Mesendoderm (in vitro differentiated cells): Measurements from ENCODE around the gene LGALS7.

ENCODE experiments used
- DNase-seq: peaks from one replicate; pipeline ENCODE4 v3.0.0; 2013
- H2AK5ac ChIP-seq: 2 replicates; pipeline ENCODE4 v1.6.1; 2013; ENCODE audit warnings: low read length, inconsistent platforms
- H2BK120ac ChIP-seq: 2 replicates; pipeline ENCODE4 v1.6.1; 2013; ENCODE audit warnings: low read depth, mild to moderate bottlenecking, low read length, moderate library complexity, mixed read lengths
- H2BK15ac ChIP-seq: replicated peaks from 2 replicates; pipeline ENCODE4 v1.6.1; 2013; ENCODE audit warnings: low read depth, mild to moderate bottlenecking, moderate library complexity
- H2BK5ac ChIP-seq: 2 replicates; pipeline ENCODE4 v1.6.1; 2013; ENCODE audit warnings: low read length, inconsistent platforms
- H3K18ac ChIP-seq: 2 replicates; pipeline ENCODE4 v1.6.1; 2013; ENCODE audit warnings: mild to moderate bottlenecking, low read length, mixed read lengths
- H3K23ac ChIP-seq: one replicate; pipeline ENCODE4 v1.6.1; 2013; ENCODE audit warnings: low read length
- H3K27ac ChIP-seq: 2 replicates; pipeline ENCODE4 v1.5.1; 2013; ENCODE audit warnings: low read depth, mild to moderate bottlenecking, inconsistent platforms, low read length, moderate library complexity
- H3K27me3 ChIP-seq: 2 replicates; pipeline ENCODE4 v1.6.1; 2013; ENCODE audit warnings: low read length, control low read depth, mild to moderate bottlenecking, inconsistent platforms; ENCODE audit not compliant: insufficient read depth, poor library complexity
- H3K36me3 ChIP-seq: 2 replicates; pipeline ENCODE4 v1.6.1; 2013; ENCODE audit warnings: low read length, inconsistent platforms; ENCODE audit not compliant: control insufficient read depth, insufficient read depth
- H3K4ac ChIP-seq: one replicate; pipeline ENCODE4 v1.6.1; 2013; ENCODE audit warnings: low read depth, mild to moderate bottlenecking, low read length, moderate library complexity
- H3K4me1 ChIP-seq: 2 replicates; pipeline ENCODE4 v1.6.1; 2013; ENCODE audit warnings: low read depth, low read length, inconsistent platforms; ENCODE audit not compliant: control insufficient read depth
- H3K4me2 ChIP-seq: 2 replicates; pipeline ENCODE4 v1.6.1; 2013; ENCODE audit warnings: low read length
- H3K4me3 ChIP-seq: 2 replicates; pipeline ENCODE4 v1.5.1; 2013; ENCODE audit warnings: mild to moderate bottlenecking, low read length
- H3K56ac ChIP-seq: one replicate; pipeline ENCODE4 v1.6.1; 2013; ENCODE audit warnings: low read length
- H3K79me1 ChIP-seq: 2 replicates; pipeline ENCODE4 v1.6.1; 2013; ENCODE audit warnings: low read length, inconsistent platforms
- H3K79me2 ChIP-seq: 2 replicates; pipeline ENCODE4 v1.6.1; 2013; ENCODE audit warnings: mild to moderate bottlenecking, low read length; ENCODE audit not compliant: control insufficient read depth, insufficient read depth
- H3K9ac ChIP-seq: 2 replicates; pipeline ENCODE4 v1.6.1; 2013; ENCODE audit warnings: low read length, inconsistent platforms
- H4K5ac ChIP-seq: one replicate; pipeline ENCODE4 v1.6.1; 2013; ENCODE audit warnings: low read length
- H4K8ac ChIP-seq: one replicate; pipeline ENCODE4 v1.6.1; 2013; ENCODE audit warnings: low read depth, mild to moderate bottlenecking, control low read depth, low read length, moderate library complexity
- WGBS: extraction: QIAGEN DNeasy Blood & Tissue Kit; methylation state at CpG from one replicate; pipeline ENCODE4 v1.1.7; 2013; ENCODE audit warnings: low lambda C conversion rate, missing lambda C conversion rate; ENCODE audit not compliant: insufficient coverage; ENCODE audit errors: extremely low coverage; 5-methylcytosine and 5-hydroxymethylcytosine counted together

Gene LGALS7

DNA sequence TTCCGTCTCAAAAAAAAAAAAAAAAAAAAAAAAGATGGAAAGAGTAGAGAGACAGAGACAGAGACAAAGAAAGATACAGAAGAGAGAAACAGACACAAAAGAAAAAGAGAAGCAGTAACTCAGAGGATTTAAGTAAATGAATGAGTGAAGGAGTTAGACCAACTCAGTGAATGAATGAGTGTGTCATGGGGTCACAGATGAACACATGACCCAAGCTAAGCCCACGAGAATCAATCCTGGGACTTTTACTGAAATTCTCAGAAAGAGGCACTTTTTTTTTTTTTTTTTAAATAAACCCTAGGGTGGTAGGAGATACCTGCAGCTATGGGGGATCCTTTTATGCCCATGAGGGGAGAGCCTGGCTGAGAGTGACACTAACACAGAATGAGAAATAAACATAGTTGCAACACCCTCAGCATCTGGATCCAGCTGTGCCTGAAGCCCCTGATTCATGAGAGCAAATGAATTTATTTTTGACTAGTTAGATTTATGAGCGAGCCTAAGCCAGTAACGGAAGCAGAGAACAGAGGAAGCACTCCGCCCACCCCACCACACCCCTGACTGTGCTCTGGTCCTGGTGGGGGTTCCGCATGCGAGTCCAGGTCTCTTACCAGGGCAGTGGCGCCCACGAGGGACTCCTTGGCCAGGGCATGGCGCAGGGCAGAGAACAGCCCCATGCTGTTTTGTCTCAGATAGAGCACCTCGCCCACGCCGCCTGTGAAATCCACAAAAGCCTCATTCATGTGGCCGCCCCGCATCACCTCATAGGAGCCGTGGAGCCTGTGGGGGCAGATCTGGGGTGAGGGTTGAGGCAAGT, 33.7 kb downstream of the LGALS7 start:
- H3K4me3 ChIP-seq, result no peak overlapping the region
- H3K27ac ChIP-seq, result no peak overlapping the region
- H3K4ac ChIP-seq, result no peak overlapping the region
- no peak for DNase-seq
- no peak overlapping the region for H4K5ac ChIP-seq
- no peaks in the 10 kb centered on the region for H3K36me3 ChIP-seq
- H2BK15ac ChIP-seq, result no peak overlapping the region
- H4K8ac ChIP-seq, result no peak overlapping the region
- H3K9ac ChIP-seq, result no peak overlapping the region
- no peak overlapping the region for H3K23ac ChIP-seq
- no peaks in the 10 kb centered on the region for H3K27me3 ChIP-seq
- no peaks in the 10 kb centered on the region for H3K79me1 ChIP-seq
- H2BK120ac ChIP-seq, result no peak overlapping the region
- H3K4me1 ChIP-seq, result no peaks in the 10 kb centered on the region
- no peak overlapping the region for H2BK5ac ChIP-seq
- H3K79me2 ChIP-seq, result no peaks in the 10 kb centered on the region
- H3K4me2 ChIP-seq, result no peak overlapping the region
- no CpG with 5 or more reads among the region's 16 CpGs for WGBS
- no peak overlapping the region for H3K18ac ChIP-seq
- no peak overlapping the region for H3K56ac ChIP-seq
- H2AK5ac ChIP-seq, result no peak overlapping the region

- no peak overlapping the region for H3K4me2 ChIP-seq
- no CpG with 5 or more reads among the region's 21 CpGs for WGBS
- no peaks in the 10 kb centered on the region for H3K27me3 ChIP-seq
Measured at GRCh38 chr19:38737921-38738737, 35.2 kb downstream of the LGALS7 start.

DNA sequence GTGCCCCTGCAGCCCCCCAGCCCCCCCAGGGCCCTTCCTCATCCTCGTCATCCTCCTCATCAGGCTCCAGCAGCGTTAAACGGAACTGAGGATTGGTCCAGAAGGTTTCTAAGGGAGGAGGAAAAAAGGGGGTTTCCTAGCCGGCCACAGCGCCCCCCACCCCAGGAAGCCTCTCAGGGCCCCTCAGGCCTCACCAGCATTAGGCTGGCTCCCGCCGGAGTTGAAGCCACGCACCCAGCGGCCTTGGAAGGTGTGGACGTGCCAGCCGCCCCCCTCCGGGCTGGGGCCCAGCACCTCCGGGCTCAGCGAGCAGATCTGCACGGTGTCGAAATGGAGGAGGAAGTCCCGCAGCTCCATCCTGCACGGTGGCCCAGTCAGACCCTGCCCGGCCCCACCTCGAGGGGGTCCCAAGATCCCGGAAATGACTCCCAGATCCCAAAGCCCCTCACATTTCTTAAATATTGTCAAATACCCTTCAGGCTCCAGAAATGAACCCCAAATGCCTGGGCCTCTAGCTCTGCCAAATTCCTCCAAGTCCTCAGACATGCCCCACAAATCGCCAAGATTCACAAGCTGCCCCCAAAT, 35.9 kb downstream of the LGALS7 start:
- no peak for DNase-seq
- H2AK5ac ChIP-seq, result no peak overlapping the region
- no peak overlapping the region for H2BK5ac ChIP-seq
- no peak overlapping the region for H3K4me2 ChIP-seq
- no peaks in the 10 kb centered on the region for H3K79me1 ChIP-seq
- H3K56ac ChIP-seq, result peak overlapping the region; percentile 56
- no peaks in the 10 kb centered on the region for H3K36me3 ChIP-seq
- no peak overlapping the region for H4K5ac ChIP-seq
- no peak overlapping the region for H3K4me3 ChIP-seq
- no peaks in the 10 kb centered on the region for H3K4me1 ChIP-seq
- H3K18ac ChIP-seq, result peak overlapping the region; percentile 70
- no peak overlapping the region for H3K27ac ChIP-seq
- no peaks in the 10 kb centered on the region for H3K27me3 ChIP-seq
- no peak overlapping the region for H4K8ac ChIP-seq
- peak overlapping the region; percentile 49 for H3K4ac ChIP-seq
- H3K9ac ChIP-seq, result no peak overlapping the region
- no peak overlapping the region for H2BK15ac ChIP-seq
- no peak overlapping the region for H3K23ac ChIP-seq
- no peak overlapping the region for H2BK120ac ChIP-seq
- no peaks in the 10 kb centered on the region for H3K79me2 ChIP-seq
- no CpG with 5 or more reads among the region's 22 CpGs for WGBS

More at GRCh38 chr19:38737921-38738737, 35.2 kb downstream of the LGALS7 start:
- no peak overlapping the region for H2AK5ac ChIP-seq
- H3K18ac ChIP-seq, result no peak overlapping the region
- H3K79me1 ChIP-seq, result no peaks in the 10 kb centered on the region
- no peak overlapping the region for H3K56ac ChIP-seq
- no peak overlapping the region for H2BK120ac ChIP-seq
- H4K5ac ChIP-seq, result no peak overlapping the region
- no peak overlapping the region for H3K4ac ChIP-seq
- H4K8ac ChIP-seq, result no peak overlapping the region
- H3K79me2 ChIP-seq, result no peaks in the 10 kb centered on the region
- H2BK5ac ChIP-seq, result no peak overlapping the region
- H3K36me3 ChIP-seq, result no peaks in the 10 kb centered on the region
- H3K23ac ChIP-seq, result no peak overlapping the region
- no peak overlapping the region for H3K4me3 ChIP-seq
- no peaks in the 10 kb centered on the region for H3K4me1 ChIP-seq
- no peak overlapping the region for H3K9ac ChIP-seq
- no peak overlapping the region for H2BK15ac ChIP-seq
- DNase-seq, result no peak
- no peak overlapping the region for H3K27ac ChIP-seq

DNA sequence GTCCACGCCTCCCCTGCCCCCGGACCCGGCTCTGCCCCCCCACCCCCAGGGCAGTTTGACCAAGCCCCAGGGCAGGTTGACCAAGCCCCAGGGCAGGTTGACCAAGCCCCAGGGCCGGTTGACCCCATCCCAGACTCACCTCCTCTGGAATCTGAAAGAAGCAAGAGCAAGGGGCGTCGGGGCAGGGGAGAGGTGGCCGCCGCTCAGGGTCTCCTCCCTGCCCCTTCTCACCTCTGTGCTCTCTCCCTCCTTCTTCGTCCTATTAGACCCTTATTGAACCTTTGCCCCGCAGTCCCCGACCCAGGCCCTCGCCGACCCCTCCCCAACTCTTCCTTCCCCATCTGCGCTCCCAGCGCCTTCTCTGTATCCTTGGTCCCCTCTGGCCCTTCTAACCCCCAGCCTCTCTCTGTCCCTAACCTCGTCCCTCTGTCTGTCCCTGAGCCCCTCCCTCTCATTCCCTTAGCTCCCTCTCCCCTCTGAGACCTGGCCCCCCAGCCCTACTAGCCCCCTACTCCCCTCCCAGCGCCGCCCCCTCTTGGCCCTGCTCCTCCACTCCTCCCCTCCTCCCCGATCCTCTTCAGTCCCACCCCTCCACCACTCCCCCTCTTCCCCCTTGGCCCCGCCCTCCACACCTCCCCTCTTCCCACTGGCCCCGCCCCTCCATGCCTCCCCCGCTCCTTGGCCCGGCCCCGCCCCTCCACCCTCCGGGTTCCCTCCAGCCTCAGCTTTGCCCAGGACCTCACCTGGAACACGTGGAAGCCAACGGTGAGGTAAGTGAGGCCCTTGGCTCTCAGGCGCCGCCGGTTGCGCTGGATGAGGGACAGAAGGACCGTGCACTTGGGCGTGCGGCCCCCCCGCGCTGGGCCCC, 36.7 kb downstream of the LGALS7 start:
- peak overlapping the region; percentile 49 for H3K4ac ChIP-seq
- peaks cover 2% of the 10 kb centered on the region for H3K36me3 ChIP-seq
- no peaks in the 10 kb centered on the region for H3K79me2 ChIP-seq
- H3K27ac ChIP-seq, result no peak overlapping the region
- H2BK120ac ChIP-seq, result no peak overlapping the region
- DNase-seq, result peak; percentile 87
- no peaks in the 10 kb centered on the region for H3K79me1 ChIP-seq
- no peaks in the 10 kb centered on the region for H3K27me3 ChIP-seq
- no peak overlapping the region for H4K5ac ChIP-seq
- H3K4me2 ChIP-seq, result peak overlapping the region; percentile 21
- H2BK15ac ChIP-seq, result no peak overlapping the region
- no peaks in the 10 kb centered on the region for H3K4me1 ChIP-seq
- H4K8ac ChIP-seq, result no peak overlapping the region
- no CpG with 5 or more reads among the region's 36 CpGs for WGBS
- H2AK5ac ChIP-seq, result no peak overlapping the region
- H3K9ac ChIP-seq, result no peak overlapping the region
- no peak overlapping the region for H2BK5ac ChIP-seq
- peak overlapping the region; percentile 73 for H3K56ac ChIP-seq
- H3K18ac ChIP-seq, result peak overlapping the region; percentile 70
- H3K23ac ChIP-seq, result no peak overlapping the region
- no peak overlapping the region for H3K4me3 ChIP-seq

DNA sequence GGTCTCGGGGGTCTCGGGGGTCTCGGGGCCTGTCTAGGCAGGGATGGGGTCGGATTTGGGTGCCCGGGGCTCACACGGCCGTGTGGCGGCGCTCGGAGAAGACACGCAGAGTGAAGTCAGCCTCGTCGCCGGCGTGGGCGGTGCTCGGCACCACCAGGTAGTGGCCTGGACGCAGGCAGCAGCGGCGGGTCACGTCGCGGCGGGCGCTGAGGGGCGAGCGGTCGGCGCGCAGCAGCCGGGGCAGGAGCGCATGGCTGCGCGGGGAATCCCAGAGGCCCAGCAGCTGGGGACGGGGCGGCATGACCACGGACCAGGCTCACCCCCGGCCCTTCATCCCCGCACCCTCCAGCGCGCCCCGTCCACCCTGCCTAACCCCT, 37.3 kb downstream of the LGALS7 start:
- H3K27me3 ChIP-seq, result no peaks in the 10 kb centered on the region
- H2BK15ac ChIP-seq, result no peak overlapping the region
- peak overlapping the region; percentile 23 for H3K4me2 ChIP-seq
- H3K27ac ChIP-seq, result no peak overlapping the region
- H3K79me1 ChIP-seq, result no peaks in the 10 kb centered on the region
- no peak overlapping the region for H3K4ac ChIP-seq
- no CpG with 5 or more reads among the region's 42 CpGs for whole genome bisulfite sequencing
- DNase-seq, result peak; percentile 61
- no peak overlapping the region for H3K23ac ChIP-seq
- no peak overlapping the region for H3K4me3 ChIP-seq
- H3K79me2 ChIP-seq, result no peaks in the 10 kb centered on the region
- H3K9ac ChIP-seq, result no peak overlapping the region
- H2AK5ac ChIP-seq, result no peak overlapping the region
- no peak overlapping the region for H3K18ac ChIP-seq
- no peak overlapping the region for H4K5ac ChIP-seq
- H3K36me3 ChIP-seq, result peaks cover 2% of the 10 kb centered on the region
- no peak overlapping the region for H4K8ac ChIP-seq
- peak overlapping the region; percentile 25 for H3K56ac ChIP-seq
- no peak overlapping the region for H2BK120ac ChIP-seq
- H3K4me1 ChIP-seq, result no peaks in the 10 kb centered on the region
- H2BK5ac ChIP-seq, result no peak overlapping the region
